ENCODE measurements around the gene SMIM1.
"Not testable (repeated sequence)": the region's sequence is repeated elsewhere in the genome, so short reads cannot be mapped to it uniquely, and the experiment has no call there.

The SMIM1 gene, protein sequence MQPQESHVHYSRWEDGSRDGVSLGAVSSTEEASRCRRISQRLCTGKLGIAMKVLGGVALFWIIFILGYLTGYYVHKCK

DNA sequence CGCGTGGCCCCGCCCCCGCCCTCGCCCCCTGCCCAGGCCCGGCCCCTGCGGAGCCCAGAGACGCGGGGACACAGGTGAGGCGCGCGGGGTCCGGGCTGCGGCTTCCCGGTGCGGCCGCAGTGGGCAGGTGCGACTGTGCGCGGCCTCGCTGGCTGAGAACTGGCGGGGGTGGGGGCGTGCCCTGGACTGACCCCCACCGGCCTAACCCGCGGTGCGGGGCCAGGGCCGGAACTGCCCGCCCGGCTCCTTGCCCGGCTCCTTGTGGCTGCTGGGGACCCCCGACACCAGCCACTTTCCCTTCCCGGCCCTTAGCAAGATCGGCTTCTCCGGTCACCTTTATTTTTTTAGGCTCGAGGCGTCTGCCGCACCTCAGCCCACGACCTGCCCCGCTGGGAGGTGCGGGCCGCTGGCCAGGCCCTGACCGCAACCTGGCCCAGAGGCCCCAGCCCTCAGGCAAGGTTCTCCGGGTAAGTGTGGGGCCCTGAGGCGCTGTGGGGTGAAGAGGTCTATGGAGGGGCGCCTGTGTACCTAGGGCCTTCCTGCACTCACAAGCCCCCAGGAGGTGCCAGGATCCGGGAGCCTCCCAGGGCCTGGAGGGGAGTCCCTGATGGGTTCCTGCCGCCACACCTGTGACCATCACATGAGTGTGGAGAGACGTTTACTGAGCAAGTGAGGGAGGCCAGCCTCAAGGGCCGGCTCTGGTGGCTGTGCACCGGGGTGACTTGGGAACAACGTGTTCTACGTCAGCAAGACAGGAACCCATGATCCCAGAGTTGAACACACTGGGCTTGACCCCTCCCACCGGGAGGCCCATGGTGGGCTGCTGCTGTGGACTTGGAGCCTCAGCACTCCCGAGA is at the start of gene SMIM1:
TSS of gene SMIM1 (plus strand) at position 35 of the 857 bp plus-strand sequence. CDS start 2,625 bp downstream, outside the sequence.
- peak within 1 kb of the TSS; percentile 69 for H3K4me3 ChIP-seq (ENCODE audit: low read depth, low read length)
- TF ChIP-seq, protein P1, sequence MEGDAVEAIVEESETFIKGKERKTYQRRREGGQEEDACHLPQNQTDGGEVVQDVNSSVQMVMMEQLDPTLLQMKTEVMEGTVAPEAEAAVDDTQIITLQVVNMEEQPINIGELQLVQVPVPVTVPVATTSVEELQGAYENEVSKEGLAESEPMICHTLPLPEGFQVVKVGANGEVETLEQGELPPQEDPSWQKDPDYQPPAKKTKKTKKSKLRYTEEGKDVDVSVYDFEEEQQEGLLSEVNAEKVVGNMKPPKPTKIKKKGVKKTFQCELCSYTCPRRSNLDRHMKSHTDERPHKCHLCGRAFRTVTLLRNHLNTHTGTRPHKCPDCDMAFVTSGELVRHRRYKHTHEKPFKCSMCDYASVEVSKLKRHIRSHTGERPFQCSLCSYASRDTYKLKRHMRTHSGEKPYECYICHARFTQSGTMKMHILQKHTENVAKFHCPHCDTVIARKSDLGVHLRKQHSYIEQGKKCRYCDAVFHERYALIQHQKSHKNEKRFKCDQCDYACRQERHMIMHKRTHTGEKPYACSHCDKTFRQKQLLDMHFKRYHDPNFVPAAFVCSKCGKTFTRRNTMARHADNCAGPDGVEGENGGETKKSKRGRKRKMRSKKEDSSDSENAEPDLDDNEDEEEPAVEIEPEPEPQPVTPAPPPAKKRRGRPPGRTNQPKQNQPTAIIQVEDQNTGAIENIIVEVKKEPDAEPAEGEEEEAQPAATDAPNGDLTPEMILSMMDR (IDR thresholded peaks at IDR 0.05; ENCODE audit: low read depth, low read length), result no peak

DNA sequence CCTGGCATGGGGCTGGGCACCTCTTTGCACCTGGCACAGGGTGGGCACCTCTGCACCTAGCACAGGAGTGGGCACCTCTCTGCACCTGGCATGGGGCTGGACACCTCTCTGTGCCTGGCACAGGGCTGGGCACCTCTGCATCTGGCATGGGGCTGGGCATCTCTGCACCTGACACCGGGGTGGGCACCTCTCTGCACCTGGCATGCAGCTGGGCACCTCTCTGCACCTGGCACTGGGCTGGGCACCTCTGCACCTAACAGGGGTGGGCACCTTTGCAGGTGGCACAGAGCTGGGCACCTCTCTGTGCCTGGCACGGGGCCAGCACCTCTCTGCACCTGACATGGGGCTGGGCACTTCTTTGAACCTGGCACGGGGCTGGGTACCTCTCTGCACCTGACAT is 49.7 kb upstream of the SMIM1 start:
- TF ChIP-seq, protein P1 (IDR thresholded peaks at IDR 0.05; ENCODE audit: low read depth, low read length), result no peak
- no peak overlapping the region for H3K4me3 ChIP-seq (ENCODE audit: low read depth, low read length)

DNA sequence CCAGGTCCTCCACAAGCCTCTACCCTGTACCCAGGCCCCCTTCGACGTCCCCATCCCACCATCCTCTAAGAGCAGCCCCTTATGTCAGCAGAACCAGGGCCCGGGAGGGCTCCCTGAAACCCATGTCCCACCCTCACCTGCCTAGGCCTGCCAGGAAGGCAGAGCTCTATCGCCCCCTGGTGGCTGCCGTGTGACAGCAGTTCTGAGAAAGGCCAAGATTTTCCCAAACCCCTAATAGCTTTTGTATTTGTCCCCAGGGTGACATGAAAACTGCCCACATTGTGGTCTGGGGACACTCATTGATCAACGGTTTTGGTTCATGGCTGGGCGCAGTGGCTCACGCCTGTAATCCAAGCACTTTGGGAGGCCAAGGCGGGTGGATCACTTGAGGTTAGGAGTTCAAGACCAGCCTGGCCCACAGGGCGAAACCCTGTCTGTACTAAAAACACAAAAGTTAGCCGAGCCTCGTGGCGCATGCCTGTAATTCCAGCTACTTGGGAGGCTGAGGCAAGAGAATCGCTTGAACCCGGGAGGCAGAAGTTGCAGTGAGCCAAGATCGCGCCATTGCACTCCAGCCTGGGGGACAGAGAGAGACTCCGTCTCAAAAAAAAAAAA is 48.0 kb upstream of the SMIM1 start:
- TF ChIP-seq, protein P1 (IDR thresholded peaks at IDR 0.05; ENCODE audit: low read depth, low read length), result peak; percentile 96

DNA sequence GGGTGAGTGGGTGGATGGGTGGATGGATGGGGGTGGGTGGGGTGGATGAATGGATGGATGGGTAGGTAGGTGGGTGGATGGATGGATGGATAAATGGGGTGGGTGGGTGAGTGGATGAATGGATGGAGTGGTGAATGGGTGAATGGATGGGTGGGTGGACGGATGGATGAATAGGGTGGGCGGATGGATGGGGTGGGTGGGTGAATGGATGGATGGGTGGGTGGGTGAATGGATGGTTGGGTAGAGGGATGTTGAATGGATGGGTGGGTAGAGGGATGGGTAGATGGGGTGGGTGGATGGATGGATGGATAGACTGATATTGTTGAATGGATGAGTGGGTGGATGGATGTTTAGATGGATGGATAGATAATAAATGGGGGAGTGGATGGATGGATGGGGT is 47.2 kb upstream of the SMIM1 start:
- TF ChIP-seq, protein P1 (IDR thresholded peaks at IDR 0.05; ENCODE audit: low read depth, low read length), result no peak
- no peak overlapping the region for H3K4me3 ChIP-seq (ENCODE audit: low read depth, low read length)

More for the DNA sequence above, 48.0 kb upstream of the SMIM1 start:
- H3K4me3 ChIP-seq (ENCODE audit: low read depth, low read length), result not testable (repeated sequence)

DNA sequence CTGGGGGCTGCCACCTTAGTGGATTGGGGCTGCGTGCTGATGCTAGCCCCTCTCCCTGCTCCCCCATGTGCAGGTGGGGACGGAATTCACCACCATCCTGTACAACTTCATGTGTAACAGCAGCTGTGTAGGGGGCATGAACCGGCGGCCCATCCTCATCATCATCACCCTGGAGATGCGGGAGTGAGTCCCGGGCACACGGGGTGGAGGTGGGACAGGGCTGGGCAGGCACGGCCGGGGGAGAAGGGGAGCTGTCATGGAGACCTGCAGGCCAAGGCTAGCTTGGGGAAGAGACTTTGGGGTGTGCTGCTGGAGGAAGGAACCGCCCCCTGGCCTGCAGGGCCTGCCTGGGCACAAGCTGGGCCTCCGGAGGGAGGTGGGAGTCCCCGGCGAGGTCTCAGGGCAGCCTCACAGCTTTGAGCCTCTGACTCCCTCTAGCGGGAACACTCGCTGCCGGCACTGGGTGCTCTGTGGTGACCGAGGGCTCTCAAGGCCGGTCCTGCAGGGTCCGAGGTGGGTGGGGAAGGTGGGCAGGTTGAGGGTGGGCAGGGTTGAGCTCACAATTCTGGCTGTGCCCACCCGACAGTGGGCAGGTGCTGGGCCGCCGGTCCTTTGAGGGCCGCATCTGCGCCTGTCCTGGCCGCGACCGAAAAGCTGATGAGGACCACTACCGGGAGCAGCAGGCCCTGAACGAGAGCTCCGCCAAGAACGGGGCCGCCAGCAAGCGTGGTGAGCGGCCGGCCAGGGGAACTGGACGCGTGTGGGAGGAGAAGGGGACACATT is 45.3 kb upstream of the SMIM1 start:
- TF ChIP-seq, protein P1 (IDR thresholded peaks at IDR 0.05; ENCODE audit: low read depth, low read length), result 0 out of 2 replicates have a peak, but pooled peaks have one; percentile 12
- no peak overlapping the region for H3K4me3 ChIP-seq (ENCODE audit: low read depth, low read length)

DNA sequence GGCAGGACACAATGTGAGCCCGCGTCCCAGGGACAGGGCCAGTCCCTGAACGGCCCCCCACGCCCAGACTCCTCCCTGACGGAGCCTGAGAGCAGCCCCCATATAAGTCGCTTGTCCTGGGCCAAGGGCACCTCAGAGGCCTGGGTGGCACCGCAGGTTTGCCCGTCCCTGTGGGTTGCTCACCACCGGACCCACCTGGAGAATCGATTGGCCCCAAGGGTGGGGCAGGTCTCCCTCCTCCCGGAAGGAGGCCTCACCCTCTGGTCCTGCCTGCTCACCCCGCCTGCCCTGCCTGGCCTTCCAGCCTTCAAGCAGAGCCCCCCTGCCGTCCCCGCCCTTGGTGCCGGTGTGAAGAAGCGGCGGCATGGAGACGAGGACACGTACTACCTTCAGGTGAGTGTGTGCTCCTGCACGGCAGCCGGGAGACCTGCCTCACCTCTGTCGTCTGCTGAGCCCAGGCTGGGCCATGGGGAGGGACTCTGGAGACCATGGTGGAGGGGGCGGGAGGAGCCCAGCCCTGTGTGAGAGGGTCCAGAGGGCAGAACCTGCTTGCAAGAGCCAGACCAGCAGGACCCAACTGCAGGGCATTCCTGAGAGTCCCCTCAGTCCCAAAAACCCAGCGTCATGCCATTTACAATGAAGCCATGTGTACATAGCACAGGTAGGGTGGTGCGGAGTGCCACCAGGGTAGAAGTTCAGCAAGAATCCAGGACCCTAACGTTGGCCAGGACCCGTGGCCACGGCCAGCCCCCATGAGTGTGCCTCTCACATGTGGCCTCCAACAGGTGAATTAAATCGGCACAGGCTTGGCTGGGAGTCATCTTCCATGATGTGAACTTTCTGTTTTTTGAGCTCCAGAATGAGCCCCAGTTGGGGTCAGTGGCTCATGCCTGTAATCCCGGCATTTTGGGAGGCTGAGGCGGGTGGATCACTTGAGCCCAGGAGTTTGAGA is 44.4 kb upstream of the SMIM1 start:
- TF ChIP-seq, protein P1 (IDR thresholded peaks at IDR 0.05; ENCODE audit: low read depth, low read length), result no peak
- no peak overlapping the region for H3K4me3 ChIP-seq (ENCODE audit: low read depth, low read length)
